Right atrium auricular region (tissue), 2 donors: ENCODE results near the gene SYNRG. TPM values are rescaled to one million over a fixed set of nuclear protein-coding genes. Genes with fewer than 3 reads are reported as not detected.

Source experiments
- DNase-seq: peaks from one replicate; pipeline ENCODE4 v3.0.0-alpha.2; 2019; ENCODE audit warnings: low spot score
- H3K27ac ChIP-seq, 2 donors: fragments of 200-600 bp; sonication (generic); 1 replicate in 1 of 2; 2 replicates in 1 of 2; pipeline ENCODE4 v1.5.1; 2016 to 2019
- H3K27me3 ChIP-seq, 2 donors: fragments of 200-600 bp; sonication (generic); one replicate each; pipeline versions ENCODE4 v1.5.1 to v1.6.0; 2017 to 2019
- H3K36me3 ChIP-seq: fragments of 200-600 bp; sonication (generic); one replicate; pipeline ENCODE4 v1.5.1; 2016
- H3K4me1 ChIP-seq, 2 donors: fragments of 200-600 bp; sonication (generic); one replicate each; pipeline versions ENCODE4 v1.5.1 to v1.6.0; 2017 to 2019
- H3K4me3 ChIP-seq, 2 donors: fragments of 200-600 bp; sonication (generic); 1 replicate in 1 of 2; 2 replicates in 1 of 2; pipeline ENCODE4 v1.5.1; 2017 to 2019; ENCODE audit warnings: mild to moderate bottlenecking in 1 of 2, moderate library complexity in 1 of 2
- H3K9me3 ChIP-seq, 2 donors: fragments of 200-600 bp; sonication (generic); one replicate each; pipeline ENCODE4 v1.5.1; 2019
- CTCF ChIP-seq, 2 donors: fragments of 200-600 bp; sonication (generic); IDR thresholded peaks; one replicate each; pipeline ENCODE4 v1.5.1; 2019; ENCODE audit warnings: antibody characterized with exemption in 2 of 2
- total RNA-seq, 2 donors: library from RNA; depleted of rRNA; stranded (reverse); fragments of >200 nt; gene quantifications; one replicate each; pipeline ENCODE4 v1.1.0, GENCODE V29; 2016

Gene SYNRG
- total RNA-seq, 2 donors from 2014 or later: 15.0 to 18.4 TPM

- Histone ChIP-seq H3K4me3 (peak overlapping the region; percentile 89 to 92), H3K27me3 (no peaks in the 10 kb centered on the region), H3K9me3 (no peaks in the 10 kb centered on the region), H3K4me1 (peaks cover 0 to 48% of the 10 kb centered on the region in 2 donors), H3K36me3 (no peaks in the 10 kb centered on the region), H3K27ac (peak overlapping the region; percentile 93 to 98)
- no peak for DNase-seq
- no peak for TF ChIP-seq CTCF (IDR thresholded peaks at IDR 0.05)
Observed at GRCh38 chr17:37488009-37488604, 121.1 kb downstream of the SYNRG start.

- Histone ChIP-seq H3K4me1 (peaks cover 0 to 39% of the 10 kb centered on the region in 2 donors), H3K9me3 (no peaks in the 10 kb centered on the region), H3K36me3 (no peaks in the 10 kb centered on the region), H3K27ac (no peak overlapping the region), H3K4me3 (no peak overlapping the region), H3K27me3 (no peaks in the 10 kb centered on the region)
- no peak for TF ChIP-seq CTCF (IDR thresholded peaks at IDR 0.05)
- no peak for DNase-seq
Observed at GRCh38 chr17:37485938-37486570, 123.2 kb downstream of the SYNRG start.

- Histone ChIP-seq H3K4me1 (peaks cover 0 to 29% of the 10 kb centered on the region in 2 donors), H3K27me3 (no peaks in the 10 kb centered on the region), H3K27ac (no peak overlapping the region), H3K9me3 (no peaks in the 10 kb centered on the region), H3K36me3 (no peaks in the 10 kb centered on the region), H3K4me3 (no peak overlapping the region)
- DNase-seq: no peak
- no peak for TF ChIP-seq CTCF (IDR thresholded peaks at IDR 0.05)
Observed at GRCh38 chr17:37483311-37484039, 125.7 kb downstream of the SYNRG start.

GRCh38 chr17:37481001-37481665, 128.1 kb downstream of the SYNRG start:
- DNase-seq: no peak
- Histone ChIP-seq H3K9me3 (no peaks in the 10 kb centered on the region), H3K27me3 (no peaks in the 10 kb centered on the region), H3K4me1 (peaks cover 0 to 39% of the 10 kb centered on the region in 2 donors), H3K36me3 (no peaks in the 10 kb centered on the region), H3K4me3 (no peak overlapping the region), H3K27ac (peak overlapping the region in 1 of 2 donors; percentile 27)
- TF ChIP-seq CTCF (IDR thresholded peaks at IDR 0.05): no peak

GRCh38 chr17:37480427-37480826, 128.8 kb downstream of the SYNRG start:
- TF ChIP-seq CTCF (IDR thresholded peaks at IDR 0.05): no peak
- Histone ChIP-seq H3K4me3 (no peak overlapping the region), H3K27ac (no peak overlapping the region)

More at GRCh38 chr17:37480427-37480826, 128.8 kb downstream of the SYNRG start:
- Histone ChIP-seq H3K4me1 (peaks cover 0 to 46% of the 10 kb centered on the region in 2 donors), H3K27me3 (no peaks in the 10 kb centered on the region), H3K36me3 (peaks cover 6% of the 10 kb centered on the region), H3K9me3 (no peaks in the 10 kb centered on the region)
- DNase-seq: no peak
